ENCODE data around the gene PCIF1.

DNA sequence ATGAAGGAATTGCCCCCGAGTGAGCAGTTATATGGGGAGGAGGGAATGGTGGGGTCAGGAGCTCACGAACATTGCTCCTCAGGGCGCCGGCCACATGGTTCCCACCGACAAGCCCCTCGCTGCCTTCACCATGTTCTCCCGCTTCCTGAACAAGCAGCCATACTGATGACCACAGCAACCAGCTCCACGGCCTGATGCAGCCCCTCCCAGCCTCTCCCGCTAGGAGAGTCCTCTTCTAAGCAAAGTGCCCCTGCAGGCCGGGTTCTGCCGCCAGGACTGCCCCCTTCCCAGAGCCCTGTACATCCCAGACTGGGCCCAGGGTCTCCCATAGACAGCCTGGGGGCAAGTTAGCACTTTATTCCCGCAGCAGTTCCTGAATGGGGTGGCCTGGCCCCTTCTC, 36.2 kb upstream of the PCIF1 start:
- TF ChIP-seq, protein P1, sequence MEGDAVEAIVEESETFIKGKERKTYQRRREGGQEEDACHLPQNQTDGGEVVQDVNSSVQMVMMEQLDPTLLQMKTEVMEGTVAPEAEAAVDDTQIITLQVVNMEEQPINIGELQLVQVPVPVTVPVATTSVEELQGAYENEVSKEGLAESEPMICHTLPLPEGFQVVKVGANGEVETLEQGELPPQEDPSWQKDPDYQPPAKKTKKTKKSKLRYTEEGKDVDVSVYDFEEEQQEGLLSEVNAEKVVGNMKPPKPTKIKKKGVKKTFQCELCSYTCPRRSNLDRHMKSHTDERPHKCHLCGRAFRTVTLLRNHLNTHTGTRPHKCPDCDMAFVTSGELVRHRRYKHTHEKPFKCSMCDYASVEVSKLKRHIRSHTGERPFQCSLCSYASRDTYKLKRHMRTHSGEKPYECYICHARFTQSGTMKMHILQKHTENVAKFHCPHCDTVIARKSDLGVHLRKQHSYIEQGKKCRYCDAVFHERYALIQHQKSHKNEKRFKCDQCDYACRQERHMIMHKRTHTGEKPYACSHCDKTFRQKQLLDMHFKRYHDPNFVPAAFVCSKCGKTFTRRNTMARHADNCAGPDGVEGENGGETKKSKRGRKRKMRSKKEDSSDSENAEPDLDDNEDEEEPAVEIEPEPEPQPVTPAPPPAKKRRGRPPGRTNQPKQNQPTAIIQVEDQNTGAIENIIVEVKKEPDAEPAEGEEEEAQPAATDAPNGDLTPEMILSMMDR (IDR thresholded peaks at IDR 0.05; ENCODE audit: low read depth, low read length, poor library complexity, severe bottlenecking): no peak
- TF ChIP-seq EZH2phosphoT487 (IDR thresholded peaks at IDR 0.05; ENCODE audit: borderline replicate concordance, low read length): no peak
